Type B pancreatic cell (in vitro differentiated cells): ENCODE results near the gene NFKBIB. TPM values are rescaled to one million over a fixed set of nuclear protein-coding genes. Genes with fewer than 3 reads are reported as not detected.

Source experiments
- DNase-seq: peaks from one replicate; pipeline ENCODE4 v3.0.0; 2021; ENCODE audit warnings: mixed read lengths; ENCODE audit not compliant: unreplicated experiment; ENCODE audit errors: extremely low spot score
- H3K27ac Mint-ChIP-seq: 2 replicates; pipeline ENCODE4 v1.8.0; 2021; ENCODE audit warnings: mild to moderate bottlenecking, mixed read lengths
- H3K27me3 Mint-ChIP-seq: 2 replicates; pipeline ENCODE4 v1.8.0; 2021; ENCODE audit warnings: mixed read lengths
- H3K36me3 Mint-ChIP-seq: 2 replicates; pipeline ENCODE4 v1.8.0; 2021; ENCODE audit warnings: mixed read lengths
- H3K4me1 Mint-ChIP-seq: one replicate; pipeline ENCODE4 v1.8.0; 2021; ENCODE audit warnings: mixed read lengths; ENCODE audit not compliant: unreplicated experiment
- H3K4me3 Mint-ChIP-seq: 2 replicates; pipeline ENCODE4 v1.8.0; 2021; ENCODE audit warnings: mild to moderate bottlenecking, mixed read lengths
- H3K9me3 Mint-ChIP-seq: 2 replicates; pipeline ENCODE4 v1.8.0; 2021; ENCODE audit warnings: mixed read lengths
- CTCF ChIP-seq: fragments of 200-600 bp; sonication (generic); conservative IDR thresholded peaks from 2 replicates; pipeline ENCODE4 v1.5.0; 2021; ENCODE audit warnings: antibody characterized with exemption, mild to moderate bottlenecking
- total RNA-seq: library from RNA; stranded (reverse); gene quantifications from 2 replicates; pipeline ENCODE4 v1.2.1, GENCODE V29; 2021; ENCODE audit warnings: low replicate concordance

The NFKBIB gene
- total RNA-seq, 1 donor from 2014 or later, result 13.7 TPM

DNA sequence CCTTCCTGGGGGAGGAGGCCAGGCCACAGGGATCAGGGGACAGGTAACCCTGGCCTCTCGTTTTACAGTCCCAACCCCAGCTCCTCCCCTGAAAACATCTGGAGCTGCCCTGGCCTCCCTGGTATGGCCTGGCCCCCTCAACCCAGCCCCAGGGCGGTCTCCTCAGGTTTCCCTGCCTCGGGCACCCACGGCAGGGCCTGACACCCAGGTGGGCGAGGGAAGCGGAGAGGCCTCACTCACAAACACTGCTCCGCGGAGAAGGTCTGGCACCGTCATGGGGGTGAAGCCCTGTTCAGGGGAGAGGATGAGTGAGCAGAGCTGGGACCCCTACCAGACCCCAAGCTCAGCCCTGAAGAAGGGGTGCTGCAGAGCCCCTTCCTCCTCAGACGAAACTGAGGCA, 18.8 kb downstream of the NFKBIB start:
- no peak overlapping the region for H3K27ac Mint-ChIP-seq
- no peaks in the 10 kb centered on the region for H3K27me3 Mint-ChIP-seq

GRCh38 chr19:38919837-38920601, 20.2 kb downstream of the NFKBIB start:
- Mint-ChIP-seq H3K27ac (no peak overlapping the region), H3K4me3 (no peak overlapping the region), H3K4me1 (peaks cover 3% of the 10 kb centered on the region), H3K36me3 (peaks cover 6% of the 10 kb centered on the region), H3K9me3 (no peaks in the 10 kb centered on the region), H3K27me3 (no peaks in the 10 kb centered on the region)
- no peak for DNase-seq
- TF ChIP-seq CTCF, result no peak

More for the DNA sequence above, 18.8 kb downstream of the NFKBIB start:
- peaks cover 3% of the 10 kb centered on the region for H3K4me1 Mint-ChIP-seq
- H3K4me3 Mint-ChIP-seq, result no peak overlapping the region
- no peak for TF ChIP-seq CTCF
- H3K9me3 Mint-ChIP-seq, result no peaks in the 10 kb centered on the region
- peaks cover 10% of the 10 kb centered on the region for H3K36me3 Mint-ChIP-seq
- DNase-seq, result no peak

DNA sequence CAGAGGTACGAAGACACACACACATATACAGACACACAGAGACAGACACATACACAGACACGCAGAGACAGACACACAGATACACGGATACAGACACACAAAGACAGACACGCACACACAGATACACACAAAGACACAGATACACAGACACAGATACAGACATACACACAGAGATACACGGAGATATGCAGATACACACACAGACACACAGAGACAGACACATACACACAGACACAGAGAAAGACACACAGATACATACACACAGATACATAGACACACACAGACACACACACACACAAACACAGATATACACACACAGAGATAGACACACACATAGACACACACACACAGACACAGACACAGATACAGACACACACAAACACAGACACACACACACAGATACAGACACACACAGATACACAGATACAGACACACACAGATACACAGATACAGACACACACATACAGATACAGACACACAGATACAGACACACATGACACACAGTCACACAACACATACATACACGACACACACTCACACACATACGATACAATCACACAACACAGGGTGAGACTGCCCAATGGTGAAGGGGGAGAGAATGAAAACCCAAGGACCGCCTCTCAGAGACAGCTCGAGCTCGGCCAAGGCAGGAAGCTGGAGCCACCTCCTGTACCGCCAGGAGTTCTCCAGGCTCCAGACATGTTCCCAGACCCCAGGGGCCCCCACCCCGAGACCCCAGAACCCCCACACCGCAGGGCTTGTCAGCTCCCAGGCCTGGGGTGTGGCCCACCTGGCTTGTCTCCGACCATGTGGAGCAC, 21.0 kb downstream of the NFKBIB start:
- H3K4me1 Mint-ChIP-seq, result peaks cover 3% of the 10 kb centered on the region
- no peak overlapping the region for H3K27ac Mint-ChIP-seq
- no peak for TF ChIP-seq CTCF
- no peak overlapping the region for H3K4me3 Mint-ChIP-seq
- H3K36me3 Mint-ChIP-seq, result peaks cover 6% of the 10 kb centered on the region
- no peaks in the 10 kb centered on the region for H3K9me3 Mint-ChIP-seq
- no peak for DNase-seq
- H3K27me3 Mint-ChIP-seq, result no peaks in the 10 kb centered on the region

GRCh38 chr19:38921420-38922274, 21.9 kb downstream of the NFKBIB start:
- Mint-ChIP-seq H3K27me3 (no peaks in the 10 kb centered on the region), H3K27ac (no peak overlapping the region), H3K4me3 (no peak overlapping the region), H3K4me1 (peaks cover 3% of the 10 kb centered on the region), H3K9me3 (no peaks in the 10 kb centered on the region), H3K36me3 (peaks cover 6% of the 10 kb centered on the region)
- no peak for DNase-seq
- TF ChIP-seq CTCF, result no peak

DNA sequence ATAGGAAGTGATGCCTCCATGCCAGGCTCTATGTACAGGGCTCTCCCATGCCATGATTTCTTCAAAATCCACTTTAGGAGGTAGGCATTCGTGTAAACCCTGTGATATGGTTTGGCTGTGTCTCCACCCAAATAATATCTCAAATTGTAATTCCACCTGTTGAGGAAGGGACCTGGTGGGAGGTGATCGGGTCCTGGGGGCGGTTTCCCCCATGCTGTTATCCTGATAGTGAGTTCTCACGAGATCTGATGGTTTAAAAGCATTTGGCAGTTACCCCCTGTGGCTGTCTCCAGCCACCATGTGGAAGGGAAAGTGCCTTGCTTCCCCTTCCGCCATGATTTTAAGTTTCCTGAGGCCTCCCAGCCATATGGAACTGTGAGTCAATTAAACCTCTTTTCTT, 22.7 kb downstream of the NFKBIB start:
- no peaks in the 10 kb centered on the region for H3K27me3 Mint-ChIP-seq
- H3K4me3 Mint-ChIP-seq, result no peak overlapping the region
- peaks cover 6% of the 10 kb centered on the region for H3K36me3 Mint-ChIP-seq
- no peak for TF ChIP-seq CTCF
- no peaks in the 10 kb centered on the region for H3K9me3 Mint-ChIP-seq
- no peak for DNase-seq
- H3K27ac Mint-ChIP-seq, result no peak overlapping the region
- peaks cover 3% of the 10 kb centered on the region for H3K4me1 Mint-ChIP-seq
